ENCODE measurements around the gene VHLL. TPM values are rescaled to one million over a fixed set of nuclear protein-coding genes. Genes with fewer than 3 reads are reported as not detected.

The VHLL gene
- total and polyA plus RNA-seq, 2 of the 13 experiments (the other 11 are each of a cell fraction or from before 2014, with no cell fraction given) = 0.24 TPM; not detected in 1

DNA sequence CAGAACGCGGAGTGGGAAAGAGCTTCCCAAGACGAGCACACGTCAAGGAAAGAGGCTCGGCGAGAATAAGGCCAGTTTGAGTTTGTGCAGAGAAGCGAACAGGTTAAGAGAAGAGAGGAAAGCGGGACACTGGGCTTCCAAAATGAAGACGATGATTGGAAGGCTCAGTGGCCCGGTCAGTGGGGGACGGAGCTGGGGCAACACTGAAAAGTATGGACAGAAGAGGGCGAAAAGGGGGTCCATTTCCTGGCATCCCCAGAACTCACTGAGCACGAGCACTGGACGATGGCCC lies 38.7 kb upstream of the VHLL start (continued):
- TF ChIP-seq, protein P1, sequence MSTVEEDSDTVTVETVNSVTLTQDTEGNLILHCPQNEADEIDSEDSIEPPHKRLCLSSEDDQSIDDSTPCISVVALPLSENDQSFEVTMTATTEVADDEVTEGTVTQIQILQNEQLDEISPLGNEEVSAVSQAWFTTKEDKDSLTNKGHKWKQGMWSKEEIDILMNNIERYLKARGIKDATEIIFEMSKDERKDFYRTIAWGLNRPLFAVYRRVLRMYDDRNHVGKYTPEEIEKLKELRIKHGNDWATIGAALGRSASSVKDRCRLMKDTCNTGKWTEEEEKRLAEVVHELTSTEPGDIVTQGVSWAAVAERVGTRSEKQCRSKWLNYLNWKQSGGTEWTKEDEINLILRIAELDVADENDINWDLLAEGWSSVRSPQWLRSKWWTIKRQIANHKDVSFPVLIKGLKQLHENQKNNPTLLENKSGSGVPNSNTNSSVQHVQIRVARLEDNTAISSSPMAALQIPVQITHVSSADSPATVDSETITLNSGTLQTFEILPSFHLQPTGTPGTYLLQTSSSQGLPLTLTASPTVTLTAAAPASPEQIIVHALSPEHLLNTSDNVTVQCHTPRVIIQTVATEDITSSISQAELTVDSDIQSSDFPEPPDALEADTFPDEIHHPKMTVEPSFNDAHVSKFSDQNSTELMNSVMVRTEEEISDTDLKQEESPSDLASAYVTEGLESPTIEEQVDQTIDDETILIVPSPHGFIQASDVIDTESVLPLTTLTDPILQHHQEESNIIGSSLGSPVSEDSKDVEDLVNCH (CRISPR knock-in tag; IDR thresholded peaks at IDR 0.05) = no peak
- peak; percentile 40; the same call in 1 of the 2 replicates for TF ChIP-seq ZNF253 (CRISPR knock-in tag; IDR thresholded peaks at IDR 0.05; ENCODE audit: borderline replicate concordance)
- no peak for TF ChIP-seq DPF2 (CRISPR knock-in tag; IDR thresholded peaks at IDR 0.05; ENCODE audit: borderline replicate concordance, low read depth)
- TF ChIP-seq CAMTA2 (CRISPR knock-in tag; IDR thresholded peaks at IDR 0.05; ENCODE audit: borderline replicate concordance) = no peak
- TF ChIP-seq TBX2 (CRISPR knock-in tag; IDR thresholded peaks at IDR 0.05; ENCODE audit: borderline replicate concordance) = no peak
- TF ChIP-seq HOXA7 (CRISPR knock-in tag; IDR thresholded peaks at IDR 0.05) = no peak
- TF ChIP-seq ZNF441 (CRISPR knock-in tag; IDR thresholded peaks at IDR 0.05; ENCODE audit: borderline replicate concordance) = no peak
- TF ChIP-seq, protein P2, sequence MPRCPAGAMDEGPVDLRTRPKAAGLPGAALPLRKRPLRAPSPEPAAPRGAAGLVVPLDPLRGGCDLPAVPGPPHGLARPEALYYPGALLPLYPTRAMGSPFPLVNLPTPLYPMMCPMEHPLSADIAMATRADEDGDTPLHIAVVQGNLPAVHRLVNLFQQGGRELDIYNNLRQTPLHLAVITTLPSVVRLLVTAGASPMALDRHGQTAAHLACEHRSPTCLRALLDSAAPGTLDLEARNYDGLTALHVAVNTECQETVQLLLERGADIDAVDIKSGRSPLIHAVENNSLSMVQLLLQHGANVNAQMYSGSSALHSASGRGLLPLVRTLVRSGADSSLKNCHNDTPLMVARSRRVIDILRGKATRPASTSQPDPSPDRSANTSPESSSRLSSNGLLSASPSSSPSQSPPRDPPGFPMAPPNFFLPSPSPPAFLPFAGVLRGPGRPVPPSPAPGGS (CRISPR knock-in tag; IDR thresholded peaks at IDR 0.05) = no peak
- no peak for TF ChIP-seq ZNF569 (CRISPR knock-in tag; IDR thresholded peaks at IDR 0.05; ENCODE audit: borderline replicate concordance)
- TF ChIP-seq POLR2A (IDR thresholded peaks at IDR 0.05; ENCODE audit: insufficient read depth in 1 of 2, low read depth in 2 of 2, low read length in 2 of 2) = no peak
- no peak for TF ChIP-seq GATA4 (IDR thresholded peaks at IDR 0.05; ENCODE audit: borderline replicate concordance, low read depth)
- TF ChIP-seq EZH2 (conservative IDR thresholded peaks at IDR 0.05; ENCODE audit: low read depth, low read length) = no peak
- no peak for TF ChIP-seq ZFAT (CRISPR knock-in tag; conservative IDR thresholded peaks at IDR 0.05)
- no peak for TF ChIP-seq IRX3 (CRISPR knock-in tag; IDR thresholded peaks at IDR 0.05; ENCODE audit: borderline replicate concordance, low read depth)
- no peak for TF ChIP-seq ZNF772 (CRISPR knock-in tag; IDR thresholded peaks at IDR 0.05)
- no peak for TF ChIP-seq ZKSCAN8 (CRISPR knock-in tag; IDR thresholded peaks at IDR 0.05; ENCODE audit: borderline replicate concordance)
- TF ChIP-seq ZNF839 (CRISPR knock-in tag; IDR thresholded peaks at IDR 0.05; ENCODE audit: borderline replicate concordance) = no peak
- TF ChIP-seq NFIC (IDR thresholded peaks at IDR 0.05; ENCODE audit: low read length) = no peak
- no peak for TF ChIP-seq ATF7 (IDR thresholded peaks at IDR 0.05)
- TF ChIP-seq ATF7 (CRISPR knock-in tag; IDR thresholded peaks at IDR 0.05) = no peak
- no peak for TF ChIP-seq MED13 (CRISPR knock-in tag; IDR thresholded peaks at IDR 0.05)
- TF ChIP-seq ZNF652 (CRISPR knock-in tag; IDR thresholded peaks at IDR 0.05; ENCODE audit: borderline replicate concordance, low read depth) = no peak
- peak; percentile 53; the same call in 1 of the 2 replicates for TF ChIP-seq ZBTB8A (CRISPR knock-in tag; IDR thresholded peaks at IDR 0.05; ENCODE audit: borderline replicate concordance, low read depth)
- TF ChIP-seq, protein P3, sequence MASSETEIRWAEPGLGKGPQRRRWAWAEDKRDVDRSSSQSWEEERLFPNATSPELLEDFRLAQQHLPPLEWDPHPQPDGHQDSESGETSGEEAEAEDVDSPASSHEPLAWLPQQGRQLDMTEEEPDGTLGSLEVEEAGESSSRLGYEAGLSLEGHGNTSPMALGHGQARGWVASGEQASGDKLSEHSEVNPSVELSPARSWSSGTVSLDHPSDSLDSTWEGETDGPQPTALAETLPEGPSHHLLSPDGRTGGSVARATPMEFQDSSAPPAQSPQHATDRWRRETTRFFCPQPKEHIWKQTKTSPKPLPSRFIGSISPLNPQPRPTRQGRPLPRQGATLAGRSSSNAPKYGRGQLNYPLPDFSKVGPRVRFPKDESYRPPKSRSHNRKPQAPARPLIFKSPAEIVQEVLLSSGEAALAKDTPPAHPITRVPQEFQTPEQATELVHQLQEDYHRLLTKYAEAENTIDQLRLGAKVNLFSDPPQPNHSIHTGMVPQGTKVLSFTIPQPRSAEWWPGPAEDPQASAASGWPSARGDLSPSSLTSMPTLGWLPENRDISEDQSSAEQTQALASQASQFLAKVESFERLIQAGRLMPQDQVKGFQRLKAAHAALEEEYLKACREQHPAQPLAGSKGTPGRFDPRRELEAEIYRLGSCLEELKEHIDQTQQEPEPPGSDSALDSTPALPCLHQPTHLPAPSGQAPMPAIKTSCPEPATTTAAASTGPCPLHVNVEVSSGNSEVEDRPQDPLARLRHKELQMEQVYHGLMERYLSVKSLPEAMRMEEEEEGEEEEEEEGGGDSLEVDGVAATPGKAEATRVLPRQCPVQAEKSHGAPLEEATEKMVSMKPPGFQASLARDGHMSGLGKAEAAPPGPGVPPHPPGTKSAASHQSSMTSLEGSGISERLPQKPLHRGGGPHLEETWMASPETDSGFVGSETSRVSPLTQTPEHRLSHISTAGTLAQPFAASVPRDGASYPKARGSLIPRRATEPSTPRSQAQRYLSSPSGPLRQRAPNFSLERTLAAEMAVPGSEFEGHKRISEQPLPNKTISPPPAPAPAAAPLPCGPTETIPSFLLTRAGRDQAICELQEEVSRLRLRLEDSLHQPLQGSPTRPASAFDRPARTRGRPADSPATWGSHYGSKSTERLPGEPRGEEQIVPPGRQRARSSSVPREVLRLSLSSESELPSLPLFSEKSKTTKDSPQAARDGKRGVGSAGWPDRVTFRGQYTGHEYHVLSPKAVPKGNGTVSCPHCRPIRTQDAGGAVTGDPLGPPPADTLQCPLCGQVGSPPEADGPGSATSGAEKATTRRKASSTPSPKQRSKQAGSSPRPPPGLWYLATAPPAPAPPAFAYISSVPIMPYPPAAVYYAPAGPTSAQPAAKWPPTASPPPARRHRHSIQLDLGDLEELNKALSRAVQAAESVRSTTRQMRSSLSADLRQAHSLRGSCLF (CRISPR knock-in tag; IDR thresholded peaks at IDR 0.05; ENCODE audit: borderline replicate concordance) = no peak
- TF ChIP-seq TBL1XR1 (IDR thresholded peaks at IDR 0.05; ENCODE audit: borderline replicate concordance, low read length, partially characterized antibody) = no peak
